Measurements from ENCODE around the gene ZBTB25. TPM values are rescaled to one million over a fixed set of nuclear protein-coding genes. Genes with fewer than 3 reads are reported as not detected.
A peak's percentile ranks its signal among the peaks of the same experiment; 100 is the strongest.

The ZBTB25 gene
- total RNA-seq, 6 experiments from 2014 or later: 5.7 to 8.2 (median 7.1) TPM

DNA sequence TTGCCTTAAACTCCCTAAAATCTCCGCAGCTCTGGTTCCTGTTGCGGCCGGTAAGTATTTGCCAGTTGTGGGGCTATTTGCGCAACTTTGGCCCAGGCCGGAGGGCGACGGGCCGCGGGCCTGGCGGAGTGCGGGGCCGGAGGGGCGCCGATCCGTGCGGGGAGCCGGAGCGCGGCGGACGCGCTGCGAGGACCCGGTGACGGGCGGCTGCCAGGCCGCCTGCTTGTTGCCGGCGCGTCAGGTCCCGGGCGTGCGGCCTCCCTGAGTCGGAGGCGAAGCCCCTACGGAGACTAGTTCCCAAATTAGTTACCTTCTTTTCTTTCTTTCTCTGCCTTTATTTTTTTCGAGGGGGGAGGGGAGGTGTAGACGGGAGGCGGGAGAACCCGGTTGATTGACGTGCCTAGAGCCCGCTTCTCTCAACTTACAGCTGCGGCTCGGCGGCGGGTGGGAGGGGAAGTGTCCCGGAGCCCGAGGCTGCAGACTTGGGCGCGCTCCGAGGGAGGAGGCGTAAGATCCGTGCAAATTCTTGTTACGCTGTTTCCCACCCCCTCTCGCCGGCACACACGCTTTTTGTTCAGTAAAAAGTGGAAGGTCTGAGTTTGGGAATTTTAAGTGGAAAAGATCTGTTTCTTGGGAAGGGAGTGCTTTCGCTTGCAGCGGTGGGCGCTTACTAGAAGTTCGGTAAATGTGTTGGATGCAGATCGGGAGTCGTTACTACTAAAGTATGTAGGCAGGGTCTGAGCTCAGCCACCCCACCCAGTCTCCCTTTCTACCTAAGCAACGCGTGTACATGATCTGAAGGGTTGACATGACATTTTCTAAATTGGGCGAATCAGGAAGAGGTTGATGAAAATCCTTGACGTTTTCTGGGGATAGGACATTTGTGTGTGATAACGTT is 1.5 kb upstream of the ZBTB25 start:
- Mint-ChIP-seq H3K36me3 (ENCODE audit: low read depth) (peaks cover 10% of the 10 kb centered on the region), H3K4me1 (ENCODE audit: low read depth) (peaks cover 74% of the 10 kb centered on the region), H3K27me3 (ENCODE audit: insufficient read depth) (0 out of 2 replicates have a peak, but pooled peaks cover 3% of the 10 kb centered on the region), H3K4me3 (peak overlapping the region; percentile 95), H3K27ac (peak overlapping the region; percentile 99), H3K9me3 (no peaks in the 10 kb centered on the region)
- DNase-seq: peak; percentile 81
- TF ChIP-seq CTCF (IDR thresholded peaks at IDR 0.05): no peak; the same call in 1 of the 2 replicates

- Mint-ChIP-seq H3K4me1 (ENCODE audit: low read depth) (peaks cover 73% of the 10 kb centered on the region), H3K27me3 (ENCODE audit: insufficient read depth) (0 out of 2 replicates have a peak, but pooled peaks cover 3% of the 10 kb centered on the region), H3K36me3 (ENCODE audit: low read depth) (peaks cover 10% of the 10 kb centered on the region), H3K9me3 (no peaks in the 10 kb centered on the region), H3K4me3 (peak within 1 kb of the TSS; percentile 95), H3K27ac (peak within 1 kb of the TSS; percentile 99)
- peak; percentile 84 for DNase-seq
- no peak for TF ChIP-seq CTCF (IDR thresholded peaks at IDR 0.05)
These were observed 765 bp upstream of the ZBTB25 start, which contains the start of gene ZBTB1 for GRCh38 chr14:64504310-64504896. TSS of gene ZBTB1 (plus strand) at chr14:64504770. CDS start at chr14:64521505, 16,735 bp downstream.

GRCh38 chr14:64502887-64503433 is 678 bp downstream of the ZBTB25 start:
- no peak for TF ChIP-seq CTCF (IDR thresholded peaks at IDR 0.05)
- Mint-ChIP-seq H3K27me3 (ENCODE audit: insufficient read depth) (0 out of 2 replicates have a peak, but pooled peaks cover 3% of the 10 kb centered on the region), H3K9me3 (no peaks in the 10 kb centered on the region), H3K4me3 (peak overlapping the region; percentile 95), H3K27ac (peak overlapping the region; percentile 97), H3K36me3 (ENCODE audit: low read depth) (peaks cover 10% of the 10 kb centered on the region), H3K4me1 (ENCODE audit: low read depth) (peaks cover 59% of the 10 kb centered on the region)
- DNase-seq: no peak

DNA sequence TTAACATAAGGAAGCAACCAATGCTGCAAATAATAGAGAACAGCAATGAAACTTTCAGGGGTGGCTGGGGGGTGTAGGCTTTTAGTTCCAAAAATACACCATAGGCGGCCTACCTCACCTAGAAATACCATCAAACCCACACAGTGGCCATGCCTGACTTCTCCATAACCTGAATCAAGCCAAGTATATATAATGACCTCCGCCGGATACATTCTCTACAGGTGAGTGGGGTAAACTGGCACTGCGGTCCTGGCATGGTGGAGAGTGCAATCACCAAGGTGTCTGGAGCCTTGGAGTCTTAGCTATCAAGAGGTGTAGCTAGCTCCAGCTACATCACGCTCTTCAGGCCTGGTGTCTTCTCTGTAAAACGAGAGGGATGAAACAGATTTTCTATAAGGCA is 1.2 kb downstream of the ZBTB25 start:
- H3K4me1 Mint-ChIP-seq (ENCODE audit: low read depth): peaks cover 54% of the 10 kb centered on the region
- 0 out of 2 replicates have a peak, but pooled peaks cover 3% of the 10 kb centered on the region for H3K27me3 Mint-ChIP-seq (ENCODE audit: insufficient read depth)
- peak overlapping the region; percentile 97 for H3K27ac Mint-ChIP-seq
- H3K4me3 Mint-ChIP-seq: peak overlapping the region; percentile 95
- DNase-seq: no peak
- H3K9me3 Mint-ChIP-seq: no peaks in the 10 kb centered on the region
- H3K36me3 Mint-ChIP-seq (ENCODE audit: low read depth): peaks cover 10% of the 10 kb centered on the region
- TF ChIP-seq CTCF (IDR thresholded peaks at IDR 0.05): no peak

- H3K27me3 Mint-ChIP-seq (ENCODE audit: insufficient read depth): 0 out of 2 replicates have a peak, but pooled peaks cover 3% of the 10 kb centered on the region
- peak; percentile 27; the same call in 1 of the 2 replicates for TF ChIP-seq CTCF (IDR thresholded peaks at IDR 0.05)
- no peaks in the 10 kb centered on the region for H3K9me3 Mint-ChIP-seq
- peak overlapping the region; percentile 95 for H3K4me3 Mint-ChIP-seq
- H3K27ac Mint-ChIP-seq: peak overlapping the region; percentile 97
- H3K4me1 Mint-ChIP-seq (ENCODE audit: low read depth): peaks cover 45% of the 10 kb centered on the region
- H3K36me3 Mint-ChIP-seq (ENCODE audit: low read depth): peaks cover 10% of the 10 kb centered on the region
- DNase-seq: peak; percentile 86
These were observed 2.0 kb downstream of the ZBTB25 start for GRCh38 chr14:64501411-64502171.
